Fibroblast of lung (primary cell): ENCODE measurements around the gene ASTN2.

ENCODE experiments used
- EZH2 ChIP-seq: IDR thresholded peaks from 2 replicates; pipeline ENCODE4 v1.5.1; 2012; ENCODE audit warnings: low read length, control low read depth, mild to moderate bottlenecking; ENCODE audit errors: missing control alignments
- TF ChIP-seq, protein P1 (sequence below), 2 donors: IDR thresholded peaks in 1 of 2; conservative IDR thresholded peaks in 1 of 2; 1 replicate in 1 of 2; 2 replicates in 1 of 2; pipeline ENCODE4 v1.5.1; 2011 to 2012; ENCODE audit warnings: low read length in 2 of 2, control low read depth in 1 of 2, inconsistent platforms in 1 of 2, low read depth in 1 of 2, mild to moderate bottlenecking in 1 of 2

- TF ChIP-seq, protein P1, sequence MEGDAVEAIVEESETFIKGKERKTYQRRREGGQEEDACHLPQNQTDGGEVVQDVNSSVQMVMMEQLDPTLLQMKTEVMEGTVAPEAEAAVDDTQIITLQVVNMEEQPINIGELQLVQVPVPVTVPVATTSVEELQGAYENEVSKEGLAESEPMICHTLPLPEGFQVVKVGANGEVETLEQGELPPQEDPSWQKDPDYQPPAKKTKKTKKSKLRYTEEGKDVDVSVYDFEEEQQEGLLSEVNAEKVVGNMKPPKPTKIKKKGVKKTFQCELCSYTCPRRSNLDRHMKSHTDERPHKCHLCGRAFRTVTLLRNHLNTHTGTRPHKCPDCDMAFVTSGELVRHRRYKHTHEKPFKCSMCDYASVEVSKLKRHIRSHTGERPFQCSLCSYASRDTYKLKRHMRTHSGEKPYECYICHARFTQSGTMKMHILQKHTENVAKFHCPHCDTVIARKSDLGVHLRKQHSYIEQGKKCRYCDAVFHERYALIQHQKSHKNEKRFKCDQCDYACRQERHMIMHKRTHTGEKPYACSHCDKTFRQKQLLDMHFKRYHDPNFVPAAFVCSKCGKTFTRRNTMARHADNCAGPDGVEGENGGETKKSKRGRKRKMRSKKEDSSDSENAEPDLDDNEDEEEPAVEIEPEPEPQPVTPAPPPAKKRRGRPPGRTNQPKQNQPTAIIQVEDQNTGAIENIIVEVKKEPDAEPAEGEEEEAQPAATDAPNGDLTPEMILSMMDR (conservative IDR thresholded peaks at IDR 0.05 in 1 of 2, IDR thresholded peaks at IDR 0.05 in 1 of 2; ENCODE audit: low read depth in 1 of 2, low read length in 2 of 2), result no peak
- TF ChIP-seq EZH2, result no peak
These were observed 51.9 kb downstream of the ASTN2 start for GRCh38 chr9:117363006-117363405.
